MCF 10A (cell line): ENCODE results near the gene PTPRH. TPM values are rescaled to one million over a fixed set of nuclear protein-coding genes. Genes with fewer than 3 reads are reported as not detected.

Experiments
- BruUV-seq: library from RNA; stranded (reverse); fragments of 400-500 nt; replicated peaks from 2 replicates; lab custom pipeline; 2021; lab: Mats Ljungman, UMichigan
- CTCF ChIA-PET: fragments of 300-600 bp; sonication (Branson Sonifier 250); formaldehyde crosslinking; extraction: SDS; loops from one replicate; lab custom pipeline; 2021; ENCODE audit warnings: antibody characterized with exemption, inconsistent platforms; lab: Yijun Ruan, JAX
- POLR2A ChIA-PET: fragments of 300-600, 350-650 bp; sonication (Branson Sonifier 250); formaldehyde crosslinking; extraction: SDS; loops from one replicate; lab custom pipeline; 2020; ENCODE audit warnings: antibody characterized with exemption, inconsistent platforms; lab: Yijun Ruan, JAX
- DNase-seq: peaks from one replicate; pipeline ENCODE4 v3.0.0-alpha.2; 2018; ENCODE audit not compliant: unreplicated experiment
- H3K27ac Mint-ChIP-seq: one replicate; pipeline ENCODE4 v1.8.0; 2022; ENCODE audit warnings: mild to moderate bottlenecking, low read depth, mixed read lengths; ENCODE audit not compliant: unreplicated experiment
- H3K27me3 Mint-ChIP-seq: one replicate; pipeline ENCODE4 v1.8.0; 2022; ENCODE audit warnings: mixed read lengths; ENCODE audit not compliant: insufficient read depth, unreplicated experiment
- H3K36me3 Mint-ChIP-seq: one replicate; pipeline ENCODE4 v1.8.0; 2022; ENCODE audit warnings: mild to moderate bottlenecking, moderate library complexity, mixed read lengths; ENCODE audit not compliant: insufficient read depth, unreplicated experiment
- H3K4me1 Mint-ChIP-seq: one replicate; pipeline ENCODE4 v1.8.0; 2022; ENCODE audit warnings: mixed read lengths; ENCODE audit not compliant: insufficient read depth, unreplicated experiment
- H3K4me3 Mint-ChIP-seq: one replicate; pipeline ENCODE4 v1.8.0; 2022; ENCODE audit warnings: mild to moderate bottlenecking, moderate library complexity, mixed read lengths; ENCODE audit not compliant: unreplicated experiment
- H3K9me3 Mint-ChIP-seq: one replicate; pipeline ENCODE4 v1.8.0; 2022; ENCODE audit warnings: mixed read lengths; ENCODE audit not compliant: unreplicated experiment
- CTCF ChIP-seq: fragments of 200-600 bp; IDR thresholded peaks from one replicate; pipeline ENCODE4 v1.8.0; 2022; ENCODE audit warnings: antibody characterized with exemption, mild to moderate bottlenecking; ENCODE audit not compliant: unreplicated experiment
- intact Hi-C: fragments of 100-400 bp; cut with micrococcal nuclease; formaldehyde crosslinking; loops from 2 replicates; pipeline ENCODE4 v1.14.1; 2022
- total RNA-seq: library from RNA; stranded (reverse); gene quantifications from 2 replicates; pipeline ENCODE4 v1.2.3, GENCODE V29; 2022

The PTPRH gene
- total RNA-seq, 1 experiment from 2014 or later, result 0.56 TPM

GRCh38 chr19:55152017-55152416 lies 57.3 kb downstream of the PTPRH start:
- intact Hi-C loops, result no loop called here
- POLR2A ChIA-PET, result interaction anchor here (0.6 kb wide), 1 partner anchor 344 kb away, joined by 3 read pairs; no protein-coding TSS in a partner anchor

GRCh38 chr19:55149078-55150003 lies 60.0 kb downstream of the PTPRH start, which contains the start of gene TNNT1:
Gene TNNT1, minus strand, starts transcription at chr19:55149206. Its CDS starts 2,049 bp downstream, at chr19:55147157.
- POLR2A ChIA-PET, result no interaction called here
- intact Hi-C loops, result no loop called here
- CTCF ChIA-PET, result interaction anchor here (0.5 kb wide), 1 partner anchor 9 kb away, joined by 3 read pairs; no protein-coding TSS in a partner anchor
- no peak within 1 kb of the TSS for H3K4me3 Mint-ChIP-seq
- H3K27ac Mint-ChIP-seq, result peak within 1 kb of the TSS; percentile 80
- no TSS peak for BruUV-seq
- peaks cover 14% of the 10 kb centered on the region for H3K4me1 Mint-ChIP-seq
- DNase-seq, result no peak
- H3K36me3 Mint-ChIP-seq, result no peaks in the 10 kb centered on the region
- H3K27me3 Mint-ChIP-seq, result peaks cover 24% of the 10 kb centered on the region
- peaks cover 9% of the 10 kb centered on the region for H3K9me3 Mint-ChIP-seq
- no peak for TF ChIP-seq CTCF

More at GRCh38 chr19:55152017-55152416, 57.3 kb downstream of the PTPRH start:
- DNase-seq, result no peak
- peaks cover 9% of the 10 kb centered on the region for H3K9me3 Mint-ChIP-seq
- peaks cover 14% of the 10 kb centered on the region for H3K4me1 Mint-ChIP-seq
- no peaks in the 10 kb centered on the region for H3K36me3 Mint-ChIP-seq
- H3K4me3 Mint-ChIP-seq, result no peak overlapping the region
- BruUV-seq, result no TSS peak
- CTCF ChIA-PET, result interaction anchor here (0.7 to 1.8 kb wide), 6 partner anchors 9 to 151 kb away, joined by 3 to 8 read pairs (median 6); no protein-coding TSS in a partner anchor
- H3K27me3 Mint-ChIP-seq, result peaks cover 24% of the 10 kb centered on the region
- H3K27ac Mint-ChIP-seq, result no peak overlapping the region
- TF ChIP-seq CTCF, result no peak

- intact Hi-C loops, result loop anchor here (2.0 kb wide), 2 partner anchors 19 to 69 kb away; partner anchors contain the start of gene DNAAF3
- Mint-ChIP-seq H3K27ac (no peak overlapping the region), H3K36me3 (no peaks in the 10 kb centered on the region), H3K4me3 (no peak overlapping the region), H3K9me3 (peaks cover 9% of the 10 kb centered on the region), H3K4me1 (peaks cover 14% of the 10 kb centered on the region), H3K27me3 (peaks cover 24% of the 10 kb centered on the region)
- DNase-seq, result no peak
- no peak for TF ChIP-seq CTCF
- ChIA-PET POLR2A (interaction anchor here (0.8 to 1.4 kb wide), 4 partner anchors 12 to 451 kb away, joined by 3 to 5 read pairs (median 4); partner anchors contain the start of gene FIZ1), CTCF (interaction anchor here (0.6 to 3.6 kb wide), 9 partner anchors 8 to 362 kb away, joined by 3 to 21 read pairs (median 3); no protein-coding TSS in a partner anchor)
- BruUV-seq, result no TSS peak
These were observed 61.6 kb downstream of the PTPRH start for GRCh38 chr19:55147545-55148251.
